GM23338 (cell line): Measurements from ENCODE around the gene ETV4.

Experiments
- CREB1 ChIP-seq: fragments of 250-450 bp; sonication (Bioruptor Pico); IDR thresholded peaks from 2 replicates; pipeline ENCODE4 v1.5.0; 2020; ENCODE audit warnings: low read depth, mild to moderate bottlenecking, moderate library complexity
- EZH2 ChIP-seq: fragments of 200-600 bp; sonication (generic); IDR thresholded peaks from one replicate; pipeline ENCODE4 v1.8.0; 2017; ENCODE audit warnings: antibody characterized with exemption, mild to moderate bottlenecking, low read depth; ENCODE audit not compliant: unreplicated experiment
- EZH2phosphoT487 ChIP-seq: fragments of 200-600 bp; sonication (generic); IDR thresholded peaks from one replicate; pipeline ENCODE4 v1.8.1; 2018; ENCODE audit warnings: antibody characterized with exemption; ENCODE audit not compliant: unreplicated experiment
- JUNB ChIP-seq: IDR thresholded peaks from one replicate; pipeline ENCODE4 v1.6.1; 2016; ENCODE audit warnings: antibody characterized with exemption; ENCODE audit not compliant: unreplicated experiment
- NANOG ChIP-seq: IDR thresholded peaks from 2 replicates; pipeline ENCODE4 v1.6.1; 2016; ENCODE audit warnings: antibody characterized with exemption, borderline replicate concordance
- POLR2AphosphoS5 ChIP-seq: IDR thresholded peaks from 2 replicates; pipeline ENCODE4 v1.6.1; 2016; ENCODE audit warnings: antibody characterized with exemption, low read depth
- STAT1 ChIP-seq: IDR thresholded peaks from one replicate; pipeline ENCODE4 v1.6.1; 2016; ENCODE audit warnings: antibody characterized with exemption; ENCODE audit not compliant: unreplicated experiment
- ZNF114 ChIP-seq: fragments of 250-450 bp; sonication (Bioruptor Pico); IDR thresholded peaks from 2 replicates; pipeline ENCODE4 v1.5.0; 2020; ENCODE audit warnings: mild to moderate bottlenecking, moderate library complexity
- ZNF331 ChIP-seq: fragments of 250-450 bp; sonication (Bioruptor Pico); IDR thresholded peaks from 2 replicates; pipeline ENCODE4 v1.5.0; 2020; ENCODE audit warnings: low read depth, mild to moderate bottlenecking, moderate library complexity
- TF ChIP-seq, protein P1 (sequence below), 2 experiments: fragments of 200-600 bp in 1 of 2; sonication (generic) in 1 of 2; conservative IDR thresholded peaks; 2 replicates each; pipeline versions ENCODE4 v1.5.1 to v1.6.1; 2016 to 2017; ENCODE audit warnings: antibody characterized with exemption in 2 of 2, low read depth in 2 of 2, mild to moderate bottlenecking in 2 of 2, moderate library complexity in 1 of 2
- TF ChIP-seq, protein P2 (sequence below): IDR thresholded peaks from one replicate; pipeline ENCODE4 v1.6.1; 2018; ENCODE audit warnings: antibody characterized with exemption; ENCODE audit not compliant: unreplicated experiment
- TF ChIP-seq, protein P3 (sequence below): IDR thresholded peaks from 2 replicates; pipeline ENCODE4 v1.6.1; 2016; ENCODE audit warnings: antibody characterized with exemption

DNA sequence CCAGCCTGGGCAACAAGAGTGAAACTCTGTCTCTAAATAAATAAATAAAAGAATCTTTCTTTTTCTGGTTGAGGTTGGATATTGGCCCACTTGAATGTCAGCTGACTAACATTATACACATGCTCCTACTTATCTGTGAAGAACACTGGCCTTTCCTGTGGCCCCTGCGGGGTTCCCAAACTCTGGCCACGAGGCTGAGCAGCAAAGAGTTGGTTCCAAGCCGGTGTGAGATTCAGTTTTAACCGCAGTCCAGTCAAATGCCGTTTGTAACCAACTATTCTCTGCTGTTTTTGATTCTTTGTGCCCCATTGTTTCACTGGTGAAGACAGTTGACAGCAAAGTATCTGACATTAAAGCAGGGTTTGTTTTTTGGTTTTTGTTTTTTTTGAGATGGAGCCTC is 11.2 kb downstream of the ETV4 start:
- TF ChIP-seq, protein P1, sequence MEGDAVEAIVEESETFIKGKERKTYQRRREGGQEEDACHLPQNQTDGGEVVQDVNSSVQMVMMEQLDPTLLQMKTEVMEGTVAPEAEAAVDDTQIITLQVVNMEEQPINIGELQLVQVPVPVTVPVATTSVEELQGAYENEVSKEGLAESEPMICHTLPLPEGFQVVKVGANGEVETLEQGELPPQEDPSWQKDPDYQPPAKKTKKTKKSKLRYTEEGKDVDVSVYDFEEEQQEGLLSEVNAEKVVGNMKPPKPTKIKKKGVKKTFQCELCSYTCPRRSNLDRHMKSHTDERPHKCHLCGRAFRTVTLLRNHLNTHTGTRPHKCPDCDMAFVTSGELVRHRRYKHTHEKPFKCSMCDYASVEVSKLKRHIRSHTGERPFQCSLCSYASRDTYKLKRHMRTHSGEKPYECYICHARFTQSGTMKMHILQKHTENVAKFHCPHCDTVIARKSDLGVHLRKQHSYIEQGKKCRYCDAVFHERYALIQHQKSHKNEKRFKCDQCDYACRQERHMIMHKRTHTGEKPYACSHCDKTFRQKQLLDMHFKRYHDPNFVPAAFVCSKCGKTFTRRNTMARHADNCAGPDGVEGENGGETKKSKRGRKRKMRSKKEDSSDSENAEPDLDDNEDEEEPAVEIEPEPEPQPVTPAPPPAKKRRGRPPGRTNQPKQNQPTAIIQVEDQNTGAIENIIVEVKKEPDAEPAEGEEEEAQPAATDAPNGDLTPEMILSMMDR (conservative IDR thresholded peaks at IDR 0.05; ENCODE audit: low read depth in 2 of 2), result no peak
- no peak for TF ChIP-seq POLR2AphosphoS5
- TF ChIP-seq, protein P2, sequence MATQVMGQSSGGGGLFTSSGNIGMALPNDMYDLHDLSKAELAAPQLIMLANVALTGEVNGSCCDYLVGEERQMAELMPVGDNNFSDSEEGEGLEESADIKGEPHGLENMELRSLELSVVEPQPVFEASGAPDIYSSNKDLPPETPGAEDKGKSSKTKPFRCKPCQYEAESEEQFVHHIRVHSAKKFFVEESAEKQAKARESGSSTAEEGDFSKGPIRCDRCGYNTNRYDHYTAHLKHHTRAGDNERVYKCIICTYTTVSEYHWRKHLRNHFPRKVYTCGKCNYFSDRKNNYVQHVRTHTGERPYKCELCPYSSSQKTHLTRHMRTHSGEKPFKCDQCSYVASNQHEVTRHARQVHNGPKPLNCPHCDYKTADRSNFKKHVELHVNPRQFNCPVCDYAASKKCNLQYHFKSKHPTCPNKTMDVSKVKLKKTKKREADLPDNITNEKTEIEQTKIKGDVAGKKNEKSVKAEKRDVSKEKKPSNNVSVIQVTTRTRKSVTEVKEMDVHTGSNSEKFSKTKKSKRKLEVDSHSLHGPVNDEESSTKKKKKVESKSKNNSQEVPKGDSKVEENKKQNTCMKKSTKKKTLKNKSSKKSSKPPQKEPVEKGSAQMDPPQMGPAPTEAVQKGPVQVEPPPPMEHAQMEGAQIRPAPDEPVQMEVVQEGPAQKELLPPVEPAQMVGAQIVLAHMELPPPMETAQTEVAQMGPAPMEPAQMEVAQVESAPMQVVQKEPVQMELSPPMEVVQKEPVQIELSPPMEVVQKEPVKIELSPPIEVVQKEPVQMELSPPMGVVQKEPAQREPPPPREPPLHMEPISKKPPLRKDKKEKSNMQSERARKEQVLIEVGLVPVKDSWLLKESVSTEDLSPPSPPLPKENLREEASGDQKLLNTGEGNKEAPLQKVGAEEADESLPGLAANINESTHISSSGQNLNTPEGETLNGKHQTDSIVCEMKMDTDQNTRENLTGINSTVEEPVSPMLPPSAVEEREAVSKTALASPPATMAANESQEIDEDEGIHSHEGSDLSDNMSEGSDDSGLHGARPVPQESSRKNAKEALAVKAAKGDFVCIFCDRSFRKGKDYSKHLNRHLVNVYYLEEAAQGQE, result no peak
- no peak for TF ChIP-seq EZH2
- TF ChIP-seq ZNF114 (CRISPR knock-in tag), result no peak
- no peak for TF ChIP-seq JUNB
- TF ChIP-seq CREB1 (CRISPR knock-in tag), result no peak
- TF ChIP-seq, protein P3, sequence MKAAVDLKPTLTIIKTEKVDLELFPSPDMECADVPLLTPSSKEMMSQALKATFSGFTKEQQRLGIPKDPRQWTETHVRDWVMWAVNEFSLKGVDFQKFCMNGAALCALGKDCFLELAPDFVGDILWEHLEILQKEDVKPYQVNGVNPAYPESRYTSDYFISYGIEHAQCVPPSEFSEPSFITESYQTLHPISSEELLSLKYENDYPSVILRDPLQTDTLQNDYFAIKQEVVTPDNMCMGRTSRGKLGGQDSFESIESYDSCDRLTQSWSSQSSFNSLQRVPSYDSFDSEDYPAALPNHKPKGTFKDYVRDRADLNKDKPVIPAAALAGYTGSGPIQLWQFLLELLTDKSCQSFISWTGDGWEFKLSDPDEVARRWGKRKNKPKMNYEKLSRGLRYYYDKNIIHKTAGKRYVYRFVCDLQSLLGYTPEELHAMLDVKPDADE, result no peak
- no peak for TF ChIP-seq NANOG
- no peak for TF ChIP-seq EZH2phosphoT487
- no peak for TF ChIP-seq ZNF331
- no peak for TF ChIP-seq STAT1
